Mesodermal cell (in vitro differentiated cells): ENCODE results near the gene UTRN.

Experiments
- H3K27ac ChIP-seq: 2 replicates; pipeline ENCODE4 v1.7.0; 2013; ENCODE audit warnings: mild to moderate bottlenecking, low read depth, low read length, moderate library complexity; ENCODE audit not compliant: severe bottlenecking
- H3K36me3 ChIP-seq: 2 replicates; pipeline ENCODE4 v1.7.1; 2013; ENCODE audit warnings: mild to moderate bottlenecking, low read length, moderate library complexity; ENCODE audit not compliant: control insufficient read depth, insufficient read depth
- H3K4me1 ChIP-seq: one replicate; pipeline ENCODE4 v1.7.1; 2013; ENCODE audit warnings: mild to moderate bottlenecking, low read length; ENCODE audit not compliant: insufficient read depth, control insufficient read depth, poor library complexity, severe bottlenecking
- H3K4me3 ChIP-seq: 2 replicates; pipeline ENCODE4 v1.7.0; 2013; ENCODE audit warnings: low read length, control low read depth, mild to moderate bottlenecking; ENCODE audit not compliant: insufficient read depth, poor library complexity, severe bottlenecking; ENCODE audit errors: extremely low read depth
- H3K9me3 ChIP-seq: 2 replicates; pipeline ENCODE4 v1.7.1; 2013; ENCODE audit warnings: mild to moderate bottlenecking, low read length, moderate library complexity; ENCODE audit not compliant: control insufficient read depth
- WGBS, 2 experiments: methylation state at CpG; one replicate each; pipeline ENCODE4 v1.1.5; 2013; ENCODE audit warnings: missing lambda C conversion rate in 2 of 2; ENCODE audit not compliant: insufficient coverage in 2 of 2; 5-methylcytosine and 5-hydroxymethylcytosine counted together

Gene UTRN

DNA sequence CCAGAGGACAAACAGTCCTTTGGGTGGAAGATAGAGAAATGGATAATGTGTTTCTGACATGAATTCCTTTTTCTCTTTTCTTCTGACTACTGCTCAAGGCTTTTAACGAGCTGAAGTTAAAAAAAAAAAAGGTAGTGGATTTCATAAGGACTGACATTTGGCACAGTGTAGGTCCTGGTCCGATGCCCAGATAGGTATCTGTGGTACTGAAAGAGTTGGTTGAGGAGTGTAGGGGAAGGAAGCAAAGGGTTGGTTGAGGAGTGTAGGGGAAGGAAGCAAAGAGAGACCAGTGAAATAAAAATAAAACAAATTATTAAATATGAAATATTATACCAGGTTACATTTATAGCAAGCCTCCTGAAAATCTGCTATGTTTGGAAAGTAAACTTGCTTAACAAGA lies 11.8 kb downstream of the UTRN start:
- peaks cover 40% of the 10 kb centered on the region for H3K36me3 ChIP-seq
- H3K9me3 ChIP-seq, result no peaks in the 10 kb centered on the region
- H3K27ac ChIP-seq, result no peak overlapping the region
- H3K4me1 ChIP-seq, result no peaks in the 10 kb centered on the region
- no peak overlapping the region for H3K4me3 ChIP-seq
- 79 to 100% methylated on average over 1 to 2 of the region's 2 CpGs for WGBS, 2 experiments

DNA sequence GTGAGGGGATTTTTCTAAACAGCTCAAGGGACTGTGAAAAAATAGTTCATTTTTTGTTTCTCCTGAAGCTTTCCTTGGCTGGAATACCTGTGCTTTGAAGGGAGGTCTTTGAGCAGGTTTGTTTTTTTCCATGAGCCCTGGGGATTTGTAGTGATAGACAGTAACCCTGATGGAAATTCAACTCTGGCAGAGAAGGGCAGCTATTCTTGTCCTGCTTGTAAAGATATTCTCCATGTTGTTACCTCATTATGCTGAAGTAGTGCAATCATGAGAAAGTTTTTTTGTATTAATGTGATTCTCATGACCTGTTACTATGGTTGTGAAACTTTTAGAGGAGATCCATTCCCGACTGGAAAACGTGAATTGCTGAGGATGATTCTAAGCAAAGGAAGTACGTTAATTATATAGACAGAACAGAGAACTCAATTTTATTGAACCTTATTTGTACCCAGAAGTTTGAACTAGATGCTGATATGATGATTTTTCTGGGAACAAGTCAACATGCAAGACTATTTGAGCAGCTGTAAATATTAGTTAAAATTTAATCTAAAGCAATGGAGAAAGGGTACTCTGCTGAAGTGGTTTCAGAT lies 12.5 kb downstream of the UTRN start:
- no peaks in the 10 kb centered on the region for H3K9me3 ChIP-seq
- H3K4me3 ChIP-seq, result no peak overlapping the region
- H3K4me1 ChIP-seq, result no peaks in the 10 kb centered on the region
- H3K36me3 ChIP-seq, result peaks cover 35% of the 10 kb centered on the region
- H3K27ac ChIP-seq, result no peak overlapping the region
- 82% methylated on average over 2 of the region's 3 CpGs; no CpG with 5 or more reads in 1 of the 2 experiments for WGBS, 2 experiments

GRCh38 chr6:144298194-144298593 lies 13.1 kb downstream of the UTRN start:
- Histone ChIP-seq H3K9me3 (no peaks in the 10 kb centered on the region), H3K4me3 (no peak overlapping the region), H3K4me1 (no peaks in the 10 kb centered on the region), H3K27ac (no peak overlapping the region), H3K36me3 (peaks cover 35% of the 10 kb centered on the region)
- 89 to 94% methylated on average over 2 to 4 of the region's 5 CpGs for WGBS, 2 experiments

DNA sequence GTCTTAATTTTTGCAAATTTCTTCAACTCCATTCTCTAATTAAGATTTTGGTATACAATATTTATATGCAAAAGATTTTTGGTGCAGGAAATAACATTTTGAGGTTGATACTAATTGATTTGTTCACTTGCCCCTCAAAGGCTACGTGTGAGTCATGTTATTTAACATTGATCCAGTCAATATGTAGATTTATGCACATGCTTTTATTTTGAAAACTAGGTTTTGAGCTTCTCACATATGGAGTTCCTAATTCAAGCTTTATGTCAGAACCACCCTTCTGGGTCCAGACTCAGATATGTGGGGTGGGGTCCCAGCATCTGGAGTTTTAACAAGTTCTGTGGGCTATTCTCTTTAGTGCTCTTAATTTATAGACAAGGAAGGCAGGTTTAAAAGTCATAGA lies 13.8 kb downstream of the UTRN start:
- Histone ChIP-seq H3K9me3 (no peaks in the 10 kb centered on the region), H3K27ac (no peak overlapping the region), H3K4me3 (no peak overlapping the region), H3K4me1 (no peaks in the 10 kb centered on the region), H3K36me3 (peaks cover 35% of the 10 kb centered on the region)
- 75% methylated on average over 1 of the region's 1 CpG; no CpG with 5 or more reads in 1 of the 2 experiments for WGBS, 2 experiments

DNA sequence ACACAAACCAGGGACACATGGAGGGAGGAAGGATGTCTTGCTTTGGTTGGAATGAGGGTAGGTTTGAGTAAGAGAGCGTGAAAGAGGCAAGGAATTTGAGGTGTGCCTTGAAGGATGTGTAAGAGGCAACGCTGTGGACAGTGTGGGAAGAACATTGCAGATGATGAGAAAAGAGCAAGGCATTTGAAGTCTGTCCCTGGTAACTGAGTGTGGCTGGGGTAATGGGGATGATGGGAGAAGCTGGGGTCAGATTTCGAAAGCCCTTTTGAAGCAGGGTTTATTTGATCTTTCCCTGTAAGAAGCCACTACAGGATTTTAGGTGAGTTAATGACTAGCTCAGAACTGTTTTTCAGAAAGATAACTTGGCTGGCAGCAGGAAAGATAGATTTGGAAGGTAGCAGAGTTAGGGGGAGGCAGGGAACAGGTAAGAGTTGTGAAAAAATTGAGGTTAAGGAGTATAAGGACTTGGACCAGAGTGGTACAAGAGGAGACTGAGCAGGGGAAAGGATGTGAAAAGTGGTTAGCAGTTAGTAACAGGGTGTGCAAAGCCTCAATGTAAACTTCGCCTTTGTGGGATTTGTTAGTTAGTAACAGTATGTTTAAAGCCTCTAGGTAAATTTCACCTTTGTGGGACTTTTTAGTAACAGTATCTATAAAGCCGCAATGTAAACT lies 17.7 kb downstream of the UTRN start:
- Histone ChIP-seq H3K27ac (no peak overlapping the region), H3K9me3 (no peaks in the 10 kb centered on the region), H3K4me3 (no peak overlapping the region), H3K36me3 (peaks cover 16% of the 10 kb centered on the region), H3K4me1 (no peaks in the 10 kb centered on the region)
- WGBS, 2 experiments, result 89 to 91% methylated on average over 5 of the region's 5 CpGs

- H3K36me3 ChIP-seq, result peaks cover 21% of the 10 kb centered on the region
- no peaks in the 10 kb centered on the region for H3K9me3 ChIP-seq
- 91 to 94% methylated on average over 4 of the region's 4 CpGs for WGBS, 2 experiments
- H3K4me1 ChIP-seq, result no peaks in the 10 kb centered on the region
- no peak overlapping the region for H3K27ac ChIP-seq
- no peak overlapping the region for H3K4me3 ChIP-seq
Observed at GRCh38 chr6:144304223-144304848, 19.2 kb downstream of the UTRN start.

DNA sequence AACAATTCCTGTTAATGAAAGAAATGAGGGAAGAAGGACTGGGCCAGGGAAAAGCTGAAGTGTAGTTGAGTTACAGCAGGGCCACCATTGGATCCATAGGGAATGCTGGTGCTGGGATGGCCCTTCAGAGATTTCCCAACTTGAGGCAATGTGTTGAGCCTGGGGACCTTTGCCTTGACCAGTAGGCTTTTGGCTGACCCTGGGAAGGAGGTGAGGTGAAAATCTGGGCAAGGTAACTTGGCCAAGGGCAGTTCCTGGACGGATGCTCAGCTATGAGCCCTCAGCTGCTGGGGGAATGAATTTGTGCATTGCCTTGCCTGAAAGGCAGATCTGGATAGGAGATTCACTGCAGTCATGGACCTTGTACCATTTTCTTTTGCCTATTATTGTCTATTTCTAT lies 20.4 kb downstream of the UTRN start:
- no peak overlapping the region for H3K4me3 ChIP-seq
- no peak overlapping the region for H3K27ac ChIP-seq
- H3K4me1 ChIP-seq, result no peaks in the 10 kb centered on the region
- 100% methylated on average over 1 of the region's 1 CpG; no CpG with 5 or more reads in 1 of the 2 experiments for WGBS, 2 experiments
- peaks cover 20% of the 10 kb centered on the region for H3K36me3 ChIP-seq
- no peaks in the 10 kb centered on the region for H3K9me3 ChIP-seq

GRCh38 chr6:144305985-144306384 lies 20.9 kb downstream of the UTRN start:
- Histone ChIP-seq H3K4me1 (no peaks in the 10 kb centered on the region), H3K36me3 (peaks cover 20% of the 10 kb centered on the region), H3K9me3 (no peaks in the 10 kb centered on the region), H3K4me3 (no peak overlapping the region), H3K27ac (no peak overlapping the region)
- 80 to 100% methylated on average over 2 to 3 of the region's 3 CpGs for WGBS, 2 experiments

DNA sequence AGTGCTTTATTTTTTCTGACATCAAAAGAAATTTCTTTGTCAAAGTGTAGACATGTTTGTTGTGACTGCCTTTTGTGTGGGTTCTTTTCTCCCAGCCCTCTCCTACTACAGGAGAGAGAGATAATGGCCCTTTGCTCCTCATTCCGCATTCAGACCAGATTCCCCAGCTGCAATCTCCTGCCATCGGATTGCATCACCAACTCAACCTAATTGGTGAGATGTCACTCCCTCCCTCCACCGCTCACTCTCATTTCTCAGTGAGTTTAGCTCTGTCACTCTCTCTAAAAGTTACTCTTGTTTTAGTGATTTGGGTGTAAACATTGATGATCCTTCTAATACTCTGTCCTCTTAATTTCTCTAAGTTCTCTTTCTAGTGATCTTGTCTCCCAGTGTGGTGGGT lies 22.7 kb downstream of the UTRN start:
- 61 to 83% methylated on average over 2 of the region's 3 CpGs for WGBS, 2 experiments
- no peaks in the 10 kb centered on the region for H3K4me1 ChIP-seq
- H3K27ac ChIP-seq, result no peak overlapping the region

DNA sequence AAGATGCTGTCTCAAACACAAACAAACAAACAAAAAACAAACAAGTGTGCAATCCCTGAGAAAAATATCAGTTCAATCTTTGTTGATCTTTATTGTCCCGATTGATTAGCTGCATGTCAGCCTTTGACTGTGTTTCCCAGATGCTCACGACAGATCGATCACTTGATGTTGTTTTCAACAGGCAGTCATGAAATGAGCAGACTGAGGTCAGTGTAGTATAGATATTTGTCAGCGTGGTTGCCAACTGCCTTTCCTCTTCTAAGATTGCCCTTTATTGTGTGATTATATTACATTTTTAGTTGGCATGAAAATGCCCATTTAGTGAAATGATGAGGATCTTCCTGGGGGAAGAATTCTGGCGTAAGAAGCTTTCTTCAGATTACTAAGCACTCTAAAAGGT lies 25.6 kb downstream of the UTRN start:
- H3K4me3 ChIP-seq, result no peak overlapping the region
- no peaks in the 10 kb centered on the region for H3K4me1 ChIP-seq
- WGBS, 2 experiments, result 100% methylated on average over 4 of the region's 5 CpGs
- H3K27ac ChIP-seq, result no peak overlapping the region
- peaks cover 30% of the 10 kb centered on the region for H3K36me3 ChIP-seq
- H3K9me3 ChIP-seq, result no peaks in the 10 kb centered on the region

More for the DNA sequence above, 22.7 kb downstream of the UTRN start:
- H3K4me3 ChIP-seq, result no peak overlapping the region
- H3K36me3 ChIP-seq, result peaks cover 20% of the 10 kb centered on the region
- H3K9me3 ChIP-seq, result no peaks in the 10 kb centered on the region

DNA sequence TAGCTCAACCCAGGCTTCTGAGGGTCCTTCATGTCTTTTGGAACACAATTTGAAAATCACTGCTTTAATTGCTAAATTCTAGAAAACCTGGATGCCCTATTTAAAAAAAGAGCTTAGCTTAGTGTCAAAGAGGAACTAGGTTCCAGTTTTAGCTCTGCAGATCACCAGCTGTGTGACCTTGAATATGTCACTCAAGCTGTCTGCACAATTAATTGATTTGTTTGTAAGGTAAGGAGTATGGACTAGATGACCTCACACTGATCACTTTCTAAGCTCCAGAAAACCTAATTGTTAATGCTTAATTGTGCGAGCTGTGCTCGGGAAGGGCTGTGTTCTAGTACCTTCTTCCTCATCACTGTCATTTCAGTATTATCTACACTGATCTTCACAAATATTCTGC lies 26.2 kb downstream of the UTRN start:
- H3K27ac ChIP-seq, result no peak overlapping the region
- H3K9me3 ChIP-seq, result no peaks in the 10 kb centered on the region
- H3K4me3 ChIP-seq, result no peak overlapping the region
- no peaks in the 10 kb centered on the region for H3K4me1 ChIP-seq
- H3K36me3 ChIP-seq, result peaks cover 26% of the 10 kb centered on the region
- WGBS, 2 experiments, result 100% methylated on average over 1 of the region's 2 CpGs; no CpG with 5 or more reads in 1 of the 2 experiments
